DMS114 treated with DMSO at 0.1 percent for 48 hours (cell line): Measurements from ENCODE around the gene WASHC2A.
"Not testable (repeated sequence)": the region's sequence is repeated elsewhere in the genome, so short reads cannot be mapped to it uniquely, and the experiment has no call there.

Experiments used
- DNase-seq: peaks from one replicate; lab custom pipeline; 2025; ENCODE audit not compliant: unreplicated experiment; lab: John Stamatoyannopoulos, UW

Gene WASHC2A

GRCh38 chr10:50067546-50068351, at the start of gene WASHC2A:
WASHC2A (plus strand) TSS chr10:50067954; CDS start chr10:50068006, 52 bp downstream.
- DNase-seq: peak; percentile 72

- not testable (repeated sequence) for DNase-seq
These were observed 48.5 kb upstream of the WASHC2A start for GRCh38 chr10:50019279-50019678.

- DNase-seq: not testable (repeated sequence)
These were observed 47.2 kb upstream of the WASHC2A start for GRCh38 chr10:50020451-50021024.

GRCh38 chr10:50021646-50022045, 46.1 kb upstream of the WASHC2A start:
- no peak for DNase-seq

GRCh38 chr10:50024716-50025383, 42.9 kb upstream of the WASHC2A start:
- DNase-seq: not testable (repeated sequence)

- DNase-seq: no peak
These were observed 42.1 kb upstream of the WASHC2A start for GRCh38 chr10:50025627-50026026.

- no peak for DNase-seq
These were observed 40.6 kb upstream of the WASHC2A start for GRCh38 chr10:50027195-50027594.

- no peak for DNase-seq
These were observed 34.3 kb upstream of the WASHC2A start for GRCh38 chr10:50033481-50033880.

GRCh38 chr10:50035337-50035736, 32.4 kb upstream of the WASHC2A start:
- DNase-seq: not testable (repeated sequence)

- DNase-seq: no peak
These were observed 22.7 kb upstream of the WASHC2A start for GRCh38 chr10:50044941-50045664.

GRCh38 chr10:50046457-50046856, 21.3 kb upstream of the WASHC2A start:
- DNase-seq: not testable (repeated sequence)

- not testable (repeated sequence) for DNase-seq
These were observed 20.2 kb upstream of the WASHC2A start for GRCh38 chr10:50047594-50047993.

GRCh38 chr10:50051995-50052660, 15.6 kb upstream of the WASHC2A start:
- DNase-seq: not testable (repeated sequence)

- not testable (repeated sequence) for DNase-seq
These were observed 14.9 kb upstream of the WASHC2A start for GRCh38 chr10:50052778-50053376.

GRCh38 chr10:50055494-50056292, 12.1 kb upstream of the WASHC2A start:
- not testable (repeated sequence) for DNase-seq

- not testable (repeated sequence) for DNase-seq
These were observed 11.1 kb upstream of the WASHC2A start for GRCh38 chr10:50056654-50057053.

- DNase-seq: not testable (repeated sequence)
These were observed 9.0 kb upstream of the WASHC2A start for GRCh38 chr10:50058727-50059126.

GRCh38 chr10:50059946-50060345, 7.8 kb upstream of the WASHC2A start:
- not testable (repeated sequence) for DNase-seq

- not testable (repeated sequence) for DNase-seq
These were observed 6.2 kb upstream of the WASHC2A start for GRCh38 chr10:50061548-50061947.
